ENCODE measurements around the gene KRT34.

- no peak for TF ChIP-seq TCF7L2 (IDR thresholded peaks at IDR 0.05; ENCODE audit: borderline replicate concordance, extremely low read depth, insufficient read depth, insufficient read length)
- TF ChIP-seq POLR2A (IDR thresholded peaks at IDR 0.05; ENCODE audit: borderline replicate concordance, extremely low read depth, insufficient read depth, insufficient read length): no peak
- TF ChIP-seq EZH2phosphoT487 (IDR thresholded peaks at IDR 0.05; ENCODE audit: borderline replicate concordance): no peak
- TF ChIP-seq JUND (IDR thresholded peaks at IDR 0.05): no peak
- TF ChIP-seq CTCF (IDR thresholded peaks at IDR 0.05 in 2 of 3, conservative IDR thresholded peaks at IDR 0.05 in 1 of 3; ENCODE audit: borderline replicate concordance in 1 of 3, insufficient read depth in 1 of 3, low read depth in 2 of 3, low read length in 2 of 3): no peak
- TF ChIP-seq POLR2AphosphoS5 (IDR thresholded peaks at IDR 0.05; ENCODE audit: low read depth, low read length): no peak
- TF ChIP-seq EGR1 (IDR thresholded peaks at IDR 0.05; ENCODE audit: low read depth): no peak
- no peak for TF ChIP-seq SP1 (IDR thresholded peaks at IDR 0.05; ENCODE audit: low read depth)
- TF ChIP-seq EZH2 (IDR thresholded peaks at IDR 0.05): no peak
- no peak for TF ChIP-seq REST (IDR thresholded peaks at IDR 0.05; ENCODE audit: low read depth)
- no peak for TF ChIP-seq YY1 (IDR thresholded peaks at IDR 0.05; ENCODE audit: extremely low read depth, insufficient replicate concordance, low read depth, low read length)
- TF ChIP-seq ATF3 (IDR thresholded peaks at IDR 0.05): no peak
- TF ChIP-seq RAD21 (IDR thresholded peaks at IDR 0.05; ENCODE audit: low read depth): no peak
- TF ChIP-seq ZNF274 (IDR thresholded peaks at IDR 0.05; ENCODE audit: low read depth, low read length): no peak
Observed at GRCh38 chr17:41354536-41354935, 27.6 kb downstream of the KRT34 start.

Data from HCT116 (cell line).